Stimulated activated CD8-positive, alpha-beta memory T cell treated with anti-CD3 and anti-CD28 coated beads, Interleukin-4, amount 100 ng/mL, for 1 hour (primary cell): ENCODE data around the gene VRK2.
"Not testable (repeated sequence)": the region's sequence is repeated elsewhere in the genome, so short reads cannot be mapped to it uniquely, and the experiment has no call there.

Experiments used
- DNase-seq, 2 donors: peaks; one replicate each; pipeline ENCODE4 v3.0.0-alpha.2; 2020; ENCODE audit warnings: low read depth in 2 of 2, low spot score in 1 of 2

VRK2 gene

DNA sequence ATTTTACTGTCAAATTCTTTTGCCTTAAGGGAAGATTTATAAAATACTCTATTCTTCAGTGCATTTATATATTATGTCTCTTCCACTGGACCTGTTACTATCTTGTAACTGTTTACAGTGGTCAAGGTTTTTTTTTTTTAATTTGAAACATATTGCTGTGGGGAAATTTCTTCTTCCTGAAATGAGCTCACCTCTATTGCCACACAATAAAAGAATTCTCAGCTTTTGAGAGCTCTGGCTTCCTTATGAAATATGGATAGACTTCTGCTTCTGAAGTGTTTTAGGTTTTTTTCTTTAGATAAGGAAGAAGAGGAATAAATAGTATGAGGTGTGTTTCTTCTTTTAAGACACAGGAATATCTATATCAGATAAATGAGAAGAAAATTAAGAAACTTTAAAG is 7.7 kb downstream of the VRK2 start:
- DNase-seq, result no peak

GRCh38 chr2:58055033-58055786 is 8.6 kb downstream of the VRK2 start:
- DNase-seq, result no peak

- DNase-seq, result no peak
These were observed 9.7 kb downstream of the VRK2 start for GRCh38 chr2:58056192-58056916.

DNA sequence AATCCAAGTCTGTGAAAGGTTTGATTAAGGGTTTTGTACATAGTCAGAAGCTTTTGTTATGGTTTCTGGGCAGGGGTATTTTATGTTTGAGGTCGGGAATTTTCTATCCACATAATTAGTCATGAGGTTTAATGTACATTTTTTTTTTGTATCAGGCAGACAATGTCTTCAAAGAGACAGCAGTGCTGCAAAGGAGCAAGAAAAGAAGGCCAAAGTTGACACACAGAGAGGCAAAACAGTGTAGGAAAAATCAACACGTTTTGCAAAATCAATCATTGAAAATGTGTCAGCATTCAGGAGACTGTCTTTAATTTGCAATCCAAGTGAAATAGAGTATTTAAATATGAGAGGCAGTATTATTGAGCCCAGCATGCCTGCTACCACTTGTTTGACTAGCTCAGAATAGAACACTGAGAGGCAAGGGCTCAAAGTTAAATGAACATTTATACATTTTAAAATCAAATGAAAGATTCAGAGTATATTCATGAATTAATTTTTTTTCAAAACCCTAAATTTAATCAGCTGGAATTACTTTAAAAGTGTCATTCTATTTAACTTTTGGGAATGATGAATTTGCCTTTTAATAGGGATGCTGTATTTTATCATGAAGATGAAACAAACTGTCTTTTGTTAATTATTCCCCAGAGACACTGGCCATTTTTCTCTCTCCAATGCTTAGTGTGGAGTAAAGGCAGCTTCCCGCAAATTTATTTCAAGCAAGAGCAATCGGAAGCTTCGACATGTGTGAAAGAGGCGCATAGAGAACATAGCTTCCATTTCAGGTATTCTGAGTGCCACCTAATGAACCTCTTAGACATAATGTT is 11.3 kb downstream of the VRK2 start:
- no peak for DNase-seq

- DNase-seq, result no peak
These were observed 17.0 kb downstream of the VRK2 start for GRCh38 chr2:58063641-58064040.

GRCh38 chr2:58064086-58064485 is 17.5 kb downstream of the VRK2 start:
- DNase-seq, result no peak

DNA sequence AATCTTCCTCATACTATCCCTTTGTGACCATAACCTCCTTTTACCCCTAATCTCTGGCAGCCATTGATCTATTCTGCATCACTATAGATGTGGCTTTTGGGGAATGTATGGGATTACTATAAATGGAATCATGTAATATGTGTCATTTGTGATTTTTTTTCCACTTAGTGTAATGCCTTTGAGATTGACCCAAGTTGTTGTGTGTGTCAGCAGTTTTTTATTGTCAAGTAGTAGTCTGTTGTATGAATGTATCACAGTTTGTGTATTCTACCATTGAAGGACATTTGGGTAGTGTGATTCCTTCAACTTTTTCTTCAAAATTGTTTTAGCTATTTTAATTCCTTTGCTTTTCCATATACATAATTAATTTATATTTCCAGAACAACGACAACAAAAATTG is 18.6 kb downstream of the VRK2 start:
- DNase-seq, result no peak

DNA sequence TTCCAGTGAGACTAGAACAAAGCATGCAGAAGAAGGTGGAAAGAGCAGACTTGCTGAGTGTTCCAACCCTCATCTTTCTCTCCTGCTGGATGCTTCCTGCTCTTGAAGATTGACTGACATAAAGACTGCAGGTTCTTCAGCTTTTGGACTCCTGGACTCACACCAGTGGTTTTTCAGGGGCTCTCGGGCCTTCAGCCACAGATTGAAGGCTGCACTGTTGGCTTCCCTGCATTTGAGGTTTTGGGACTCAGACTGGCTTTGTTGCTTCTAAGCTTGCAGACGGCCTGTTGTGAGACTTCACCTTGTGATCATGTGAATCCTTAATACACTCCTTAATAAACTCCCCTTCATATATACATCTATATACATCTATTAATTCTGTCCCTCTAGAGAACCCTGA is 20.4 kb downstream of the VRK2 start:
- no peak for DNase-seq

DNA sequence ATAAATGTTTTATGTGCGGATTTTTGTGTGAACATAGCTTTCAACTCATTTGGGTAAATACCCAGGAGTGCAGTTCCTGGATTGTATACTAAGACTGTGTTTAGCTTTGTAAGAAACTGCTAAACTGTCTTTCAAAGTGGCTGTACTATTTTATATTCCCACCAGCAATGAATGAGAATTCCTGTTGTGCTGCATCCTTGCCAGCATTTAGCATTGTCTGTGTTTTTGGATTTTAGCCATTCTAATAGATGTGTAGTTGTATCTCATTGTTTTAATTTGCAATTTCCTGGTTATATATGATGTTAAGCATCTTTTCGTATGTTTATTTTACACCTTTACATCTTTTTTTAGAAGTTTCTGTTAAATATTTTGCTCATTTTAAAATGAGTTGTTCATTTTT is 24.2 kb downstream of the VRK2 start:
- DNase-seq, result no peak

- DNase-seq, result no peak
These were observed 25.5 kb downstream of the VRK2 start for GRCh38 chr2:58072102-58072501.

GRCh38 chr2:58073008-58073407 is 26.4 kb downstream of the VRK2 start:
- no peak for DNase-seq

- no peak for DNase-seq
These were observed 27.1 kb downstream of the VRK2 start for GRCh38 chr2:58073751-58074150.

DNA sequence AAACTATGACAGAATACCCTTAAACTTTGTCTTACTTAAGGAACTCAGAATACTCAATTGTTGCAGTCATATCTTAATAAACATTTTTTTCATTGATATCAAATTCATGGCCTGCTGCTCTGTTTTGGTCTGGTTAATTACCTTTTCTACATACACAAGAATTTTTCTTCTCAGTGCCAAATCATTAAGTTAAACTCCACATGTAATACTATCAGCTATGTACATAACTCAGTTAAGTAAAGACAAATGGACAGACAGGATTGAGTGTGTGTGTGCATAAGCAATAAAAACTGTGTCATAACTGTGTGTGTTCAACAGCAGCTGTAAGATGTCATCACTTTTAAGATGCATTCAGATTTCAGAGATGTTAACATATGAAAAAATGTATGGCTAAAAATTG is 34.4 kb downstream of the VRK2 start:
- no peak for DNase-seq

DNA sequence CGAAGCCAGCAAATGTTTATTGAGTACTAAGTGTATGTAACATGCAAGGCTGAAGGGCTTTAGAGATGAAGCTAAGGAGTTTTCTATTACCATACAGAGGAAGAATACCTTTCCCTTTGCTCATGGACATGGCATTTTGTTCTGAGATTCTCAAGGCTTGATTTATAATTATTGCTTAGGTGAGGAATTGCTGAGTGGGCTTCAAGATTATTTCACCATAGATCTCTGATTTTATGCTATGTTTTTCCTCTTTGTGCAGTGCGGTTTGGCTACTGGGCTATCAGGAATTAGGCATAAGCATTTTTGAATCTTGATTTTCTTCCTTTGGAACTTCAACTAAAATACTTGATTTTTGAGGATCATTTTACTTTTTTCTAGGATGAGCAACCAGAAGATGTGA is 42.5 kb downstream of the VRK2 start:
- DNase-seq, result no peak

DNA sequence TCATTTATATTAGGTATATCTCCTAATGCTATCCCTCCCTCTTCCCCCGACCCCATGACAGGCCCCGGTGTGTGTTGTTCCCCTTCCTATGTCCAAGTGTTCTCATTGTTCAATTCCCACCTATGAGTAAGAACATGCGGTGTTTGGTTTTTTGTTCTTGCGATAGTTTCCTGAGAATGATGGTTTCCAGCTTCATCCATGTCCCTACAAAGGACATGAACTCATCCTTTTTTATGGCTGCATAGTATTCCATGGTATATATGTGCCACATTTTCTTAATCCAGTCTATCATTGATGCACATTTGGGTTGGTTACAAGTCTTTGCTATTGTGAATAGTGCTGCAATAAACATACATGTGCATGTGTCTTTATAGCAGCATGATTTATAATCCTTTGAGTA is 46.2 kb downstream of the VRK2 start:
- not testable (repeated sequence) for DNase-seq

DNA sequence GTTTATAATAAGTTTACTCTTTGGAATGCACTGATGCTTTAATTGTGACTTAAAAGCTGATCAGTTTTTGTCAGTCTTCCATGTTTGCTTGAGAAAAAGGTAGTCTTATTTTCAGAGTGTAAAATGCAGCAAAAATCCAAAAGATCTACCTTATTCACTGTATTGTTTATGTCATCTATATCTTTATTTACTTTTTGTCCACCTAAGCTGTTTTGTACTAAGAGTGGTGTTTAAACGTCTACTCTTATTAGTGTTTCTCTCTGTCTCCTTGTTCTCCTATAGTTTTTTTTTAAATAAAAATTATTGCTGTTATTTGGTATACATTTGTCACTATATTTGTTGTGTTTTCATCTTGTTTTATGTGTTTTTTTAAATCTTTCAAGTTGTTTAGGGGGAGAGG is 50.4 kb downstream of the VRK2 start:
- DNase-seq, result no peak

DNA sequence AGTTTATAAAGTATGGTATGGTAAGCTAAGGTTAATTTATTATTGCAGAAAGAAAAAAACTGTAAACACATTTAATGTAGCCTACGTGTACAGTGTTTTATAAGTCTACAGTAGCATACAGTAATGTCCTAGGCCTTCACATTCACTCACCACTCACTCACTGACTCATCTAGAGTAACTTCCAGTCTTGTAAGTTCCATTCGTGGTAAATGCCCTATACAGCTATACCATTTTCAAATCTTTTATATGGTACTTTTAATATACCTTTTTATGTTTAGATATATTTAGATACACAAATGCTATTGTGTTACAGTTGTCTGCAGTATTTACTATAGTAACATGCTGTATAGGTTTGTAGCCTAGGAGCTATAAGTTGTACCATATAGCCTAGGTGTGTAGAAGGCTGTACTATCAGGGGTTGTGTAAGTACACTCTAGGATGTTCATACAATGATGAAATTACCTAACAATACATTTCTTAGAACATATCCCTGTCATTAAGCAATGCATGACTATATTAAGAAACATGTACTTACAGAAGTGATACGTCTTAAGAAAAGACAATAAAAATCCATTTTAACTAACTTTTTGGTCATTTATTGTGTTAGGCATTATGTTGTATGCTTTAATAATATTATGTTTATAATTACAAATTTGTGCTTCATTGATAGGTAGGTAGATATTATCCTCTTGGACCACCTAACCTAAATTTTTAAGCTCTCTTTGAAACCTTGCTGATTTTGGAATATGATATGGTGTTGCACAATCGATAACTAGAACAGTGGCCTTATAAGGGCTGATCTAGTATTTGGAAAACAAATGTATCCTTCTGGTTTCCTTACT is 51.9 kb downstream of the VRK2 start:
- DNase-seq, result no peak

DNA sequence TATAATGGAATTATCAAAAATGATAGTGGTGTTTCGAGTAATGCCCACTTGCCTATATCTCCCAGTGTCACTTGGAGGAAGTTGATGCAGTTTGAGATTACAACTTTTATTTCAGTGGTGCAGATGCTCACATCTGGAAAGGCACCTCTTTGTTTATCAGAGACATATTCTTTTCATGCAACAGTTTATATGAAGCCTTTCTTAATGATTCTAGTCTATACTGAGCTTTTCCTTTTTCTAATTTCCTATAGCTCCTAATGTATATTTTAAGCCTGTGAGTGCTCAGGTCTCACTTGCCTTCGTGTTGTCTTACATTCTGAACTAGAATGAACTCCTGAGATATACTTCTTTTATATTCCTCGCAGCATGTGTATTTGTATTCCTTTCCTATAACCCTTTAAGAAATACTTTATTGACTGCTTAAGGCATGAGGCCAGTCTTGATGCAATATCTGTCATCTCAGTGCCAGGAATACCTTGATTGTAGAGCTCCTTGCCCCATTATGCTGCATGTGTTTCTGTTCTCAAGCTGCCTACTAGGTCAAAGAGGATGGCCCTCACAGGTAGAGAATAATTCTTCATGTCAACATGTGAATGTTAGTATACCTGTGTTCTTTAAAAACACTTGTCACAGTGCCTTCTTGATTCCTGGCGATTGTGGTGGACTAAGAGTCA is 52.6 kb downstream of the VRK2 start:
- no peak for DNase-seq

DNA sequence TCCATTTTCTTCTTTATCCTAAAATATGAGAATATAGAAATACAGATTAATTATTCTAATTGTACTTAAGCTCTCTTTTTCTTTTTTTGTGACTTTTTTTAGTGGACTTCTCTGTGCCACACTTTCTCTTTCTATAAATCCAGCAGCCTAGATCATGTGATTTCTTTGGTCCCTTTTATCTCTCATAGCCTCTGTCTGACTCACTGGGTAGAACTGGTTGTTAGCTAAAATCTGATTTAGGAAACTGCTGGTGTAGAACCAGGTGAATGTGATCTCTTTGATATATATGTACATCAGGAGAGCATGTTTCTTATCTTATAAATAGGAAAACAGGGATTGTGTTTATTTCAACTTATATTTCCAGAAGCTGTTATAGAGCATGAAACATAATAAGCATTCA is 54.9 kb downstream of the VRK2 start:
- no peak for DNase-seq

DNA sequence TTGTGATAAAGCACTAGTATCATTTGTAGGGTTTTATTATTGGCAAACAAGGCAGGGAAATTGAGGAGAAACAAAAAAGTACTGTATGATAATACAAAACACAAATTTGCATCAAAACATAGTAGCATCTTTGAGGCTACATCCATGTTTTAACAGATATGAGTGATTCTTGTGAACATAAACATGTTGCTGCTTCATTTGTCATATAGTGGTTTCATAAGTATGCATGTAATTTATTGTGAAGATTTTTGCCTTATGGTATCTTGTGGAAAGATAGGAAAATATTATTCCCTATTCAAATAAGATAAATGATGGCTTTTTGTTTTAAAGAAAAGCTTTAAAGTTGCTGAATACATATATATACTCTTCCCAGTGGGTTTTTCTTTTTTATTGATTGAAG is 60.3 kb downstream of the VRK2 start:
- DNase-seq, result no peak
